ENCODE results near the gene PDXP. TPM values are rescaled to one million over a fixed set of nuclear protein-coding genes. Genes with fewer than 3 reads are reported as not detected.
"Not testable (repeated sequence)": the region's sequence is repeated elsewhere in the genome, so short reads cannot be mapped to it uniquely, and the experiment has no call there.

Gene PDXP
- 54.1 and 60.9 TPM in 2 replicates for total RNA-seq (2014; rRNA removed; shearing (Covaris generic))

GRCh38 chr22:37658133-37659065 is at the start of gene PDXP:
Gene PDXP, plus strand, starts transcription at chr22:37658723. Its CDS starts 60 bp downstream, at chr22:37658783.
- Histone ChIP-seq H3K27me3 (ENCODE audit: control insufficient read depth, insufficient read depth, low read length) (no peaks in the 10 kb centered on the region), H3K36me3 (replicated peaks; ENCODE audit: control insufficient read depth, insufficient read depth, low read length) (peaks cover 4% of the 10 kb centered on the region), H3K4me3 (ENCODE audit: insufficient read depth, low read depth, low read length) (peak within 1 kb of the TSS; percentile 86)
- DNase-seq, result peak; percentile 99

- peak; percentile 68 for DNase-seq
- Histone ChIP-seq H3K4me3 (ENCODE audit: insufficient read depth, low read depth, low read length) (peak overlapping the region; percentile 90), H3K27me3 (ENCODE audit: control insufficient read depth, insufficient read depth, low read length) (no peaks in the 10 kb centered on the region), H3K36me3 (replicated peaks; ENCODE audit: control insufficient read depth, insufficient read depth, low read length) (peaks cover 4% of the 10 kb centered on the region)
These were observed 49.0 kb upstream of the PDXP start for GRCh38 chr22:37609240-37610152.

- not testable (repeated sequence) for DNase-seq
These were observed 48.4 kb upstream of the PDXP start for GRCh38 chr22:37610153-37610475.

GRCh38 chr22:37610480-37611129 is 47.9 kb upstream of the PDXP start:
- H3K4me3 ChIP-seq (ENCODE audit: insufficient read depth, low read depth, low read length), result no peak overlapping the region
- DNase-seq, result no peak

More at GRCh38 chr22:37610153-37610475, 48.4 kb upstream of the PDXP start:
- H3K27me3 ChIP-seq (ENCODE audit: control insufficient read depth, insufficient read depth, low read length); H3K36me3 ChIP-seq (replicated peaks; ENCODE audit: control insufficient read depth, insufficient read depth, low read length): not testable (repeated sequence)
- H3K4me3 ChIP-seq (ENCODE audit: insufficient read depth, low read depth, low read length), result peak overlapping the region; percentile 90; the same call in 1 of the 2 replicates

GRCh38 chr22:37611207-37611606 is 47.3 kb upstream of the PDXP start:
- Histone ChIP-seq H3K4me3 (ENCODE audit: insufficient read depth, low read depth, low read length) (no peak overlapping the region), H3K27me3 (ENCODE audit: control insufficient read depth, insufficient read depth, low read length) (no peaks in the 10 kb centered on the region), H3K36me3 (replicated peaks; ENCODE audit: control insufficient read depth, insufficient read depth, low read length) (peaks cover 4% of the 10 kb centered on the region)
- DNase-seq, result no peak

More at GRCh38 chr22:37610480-37611129, 47.9 kb upstream of the PDXP start:
- peaks cover 4% of the 10 kb centered on the region for H3K36me3 ChIP-seq (replicated peaks; ENCODE audit: control insufficient read depth, insufficient read depth, low read length)
- H3K27me3 ChIP-seq (ENCODE audit: control insufficient read depth, insufficient read depth, low read length), result no peaks in the 10 kb centered on the region

GRCh38 chr22:37616201-37617083 is 42.1 kb upstream of the PDXP start:
- peak; percentile 52 for DNase-seq
- no peak overlapping the region for H3K4me3 ChIP-seq (ENCODE audit: insufficient read depth, low read depth, low read length)
- H3K27me3 ChIP-seq (ENCODE audit: control insufficient read depth, insufficient read depth, low read length), result no peaks in the 10 kb centered on the region
- H3K36me3 ChIP-seq (replicated peaks; ENCODE audit: control insufficient read depth, insufficient read depth, low read length), result peaks cover 23% of the 10 kb centered on the region

- DNase-seq, result no peak
These were observed 41.1 kb upstream of the PDXP start for GRCh38 chr22:37617431-37617830.

GRCh38 chr22:37618072-37618656 is 40.4 kb upstream of the PDXP start:
- DNase-seq, result peak; percentile 32

More at GRCh38 chr22:37617431-37617830, 41.1 kb upstream of the PDXP start:
- no peak overlapping the region for H3K4me3 ChIP-seq (ENCODE audit: insufficient read depth, low read depth, low read length)
- no peaks in the 10 kb centered on the region for H3K27me3 ChIP-seq (ENCODE audit: control insufficient read depth, insufficient read depth, low read length)
- peaks cover 24% of the 10 kb centered on the region for H3K36me3 ChIP-seq (replicated peaks; ENCODE audit: control insufficient read depth, insufficient read depth, low read length)

GRCh38 chr22:37618674-37619073 is 39.8 kb upstream of the PDXP start:
- H3K36me3 ChIP-seq (replicated peaks; ENCODE audit: control insufficient read depth, insufficient read depth, low read length), result peaks cover 26% of the 10 kb centered on the region
- no peak for DNase-seq
- H3K27me3 ChIP-seq (ENCODE audit: control insufficient read depth, insufficient read depth, low read length), result no peaks in the 10 kb centered on the region
- H3K4me3 ChIP-seq (ENCODE audit: insufficient read depth, low read depth, low read length), result no peak overlapping the region

More at GRCh38 chr22:37618072-37618656, 40.4 kb upstream of the PDXP start:
- H3K36me3 ChIP-seq (replicated peaks; ENCODE audit: control insufficient read depth, insufficient read depth, low read length), result peaks cover 24% of the 10 kb centered on the region
- no peaks in the 10 kb centered on the region for H3K27me3 ChIP-seq (ENCODE audit: control insufficient read depth, insufficient read depth, low read length)
- no peak overlapping the region for H3K4me3 ChIP-seq (ENCODE audit: insufficient read depth, low read depth, low read length)

GRCh38 chr22:37619991-37620390 is 38.5 kb upstream of the PDXP start:
- no peak for DNase-seq
- Histone ChIP-seq H3K4me3 (ENCODE audit: insufficient read depth, low read depth, low read length) (no peak overlapping the region), H3K27me3 (ENCODE audit: control insufficient read depth, insufficient read depth, low read length) (no peaks in the 10 kb centered on the region), H3K36me3 (replicated peaks; ENCODE audit: control insufficient read depth, insufficient read depth, low read length) (peaks cover 32% of the 10 kb centered on the region)

GRCh38 chr22:37621352-37621860 is 37.1 kb upstream of the PDXP start:
- Histone ChIP-seq H3K4me3 (ENCODE audit: insufficient read depth, low read depth, low read length) (no peak overlapping the region), H3K36me3 (replicated peaks; ENCODE audit: control insufficient read depth, insufficient read depth, low read length) (peaks cover 37% of the 10 kb centered on the region), H3K27me3 (ENCODE audit: control insufficient read depth, insufficient read depth, low read length) (no peaks in the 10 kb centered on the region)
- DNase-seq, result no peak

GRCh38 chr22:37623075-37624016 is 35.2 kb upstream of the PDXP start:
- H3K27me3 ChIP-seq (ENCODE audit: control insufficient read depth, insufficient read depth, low read length), result no peaks in the 10 kb centered on the region
- H3K36me3 ChIP-seq (replicated peaks; ENCODE audit: control insufficient read depth, insufficient read depth, low read length), result peaks cover 32% of the 10 kb centered on the region
- H3K4me3 ChIP-seq (ENCODE audit: insufficient read depth, low read depth, low read length), result no peak overlapping the region
- DNase-seq, result peak; percentile 98

All from H7 (cell line).